Activated T-helper 2 cell treated with anti-CD3 and anti-CD28 coated beads, Interferon-gamma antibody, Interleukin-2, Interleukin-4, amounts not matched to agents 10 μg/mL and 5 μg/mL and 100 μg/mL, durations not matched to agents 14 hours and 24 hours and 36 hours (primary cell): ENCODE measurements around the gene SPHK2. TPM values are rescaled to one million over a fixed set of nuclear protein-coding genes. Genes with fewer than 3 reads are reported as not detected.

ENCODE experiments used
- DNase-seq: peaks from one replicate; pipeline ENCODE4 v3.0.0; 2021; ENCODE audit warnings: low spot score
- H3K27ac Mint-ChIP-seq: one replicate; pipeline ENCODE4 v1.8.0; 2021; ENCODE audit warnings: mixed read lengths
- H3K27me3 Mint-ChIP-seq: one replicate; pipeline ENCODE4 v1.8.0; 2021; ENCODE audit warnings: low read depth, mixed read lengths
- H3K36me3 Mint-ChIP-seq: one replicate; pipeline ENCODE4 v1.8.0; 2021; ENCODE audit warnings: low read depth, mixed read lengths
- H3K4me1 Mint-ChIP-seq: one replicate; pipeline ENCODE4 v1.8.0; 2021; ENCODE audit warnings: low read depth, mixed read lengths
- H3K4me3 Mint-ChIP-seq: one replicate; pipeline ENCODE4 v1.8.0; 2021; ENCODE audit warnings: low read depth, mild to moderate bottlenecking, moderate library complexity, mixed read lengths
- H3K9me3 Mint-ChIP-seq: one replicate; pipeline ENCODE4 v1.8.0; 2021; ENCODE audit warnings: mixed read lengths
- intact Hi-C: fragments of 100-400 bp; cut with micrococcal nuclease; formaldehyde crosslinking; loops from one replicate; pipeline ENCODE4 v1.15.1; 2023
- total RNA-seq: library from RNA; stranded (reverse); gene quantifications from 2 replicates; pipeline ENCODE4 v1.2.3, GENCODE V29; 2022

SPHK2 gene
- total RNA-seq, 1 donor from 2014 or later: 34.3 TPM

GRCh38 chr19:48619692-48620585 is 633 bp downstream of the SPHK2 start:
- no peak for DNase-seq

DNA sequence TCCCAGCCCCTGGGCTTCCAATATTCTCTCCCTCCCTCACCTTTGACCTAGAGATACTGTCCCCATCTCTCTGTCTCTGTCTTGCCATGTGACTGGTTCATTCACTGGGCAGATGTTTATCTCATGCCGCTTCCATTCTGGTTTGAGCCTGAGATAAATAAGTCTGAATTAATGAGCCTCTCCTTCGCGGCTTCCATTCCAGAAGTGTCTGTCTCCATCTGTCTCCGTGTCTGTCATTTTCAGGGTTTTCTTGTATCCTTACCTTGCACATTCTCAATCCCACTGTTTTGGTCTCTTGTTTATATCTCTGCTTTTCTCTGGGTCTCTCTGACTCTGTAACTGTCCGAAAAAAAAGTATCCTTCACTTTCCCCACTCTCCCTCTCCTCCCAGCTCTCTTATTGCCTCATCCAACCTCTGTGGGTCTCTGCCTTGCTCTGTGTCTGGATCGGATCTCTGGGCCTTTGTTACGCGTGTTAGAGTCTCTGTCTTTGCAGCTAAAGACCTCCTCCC is 4.3 kb downstream of the SPHK2 start:
- intact Hi-C loops: loop anchor here (1.0 kb wide), 1 partner anchor 11 kb away; no protein-coding TSS in a partner anchor
- no peak for DNase-seq
- Mint-ChIP-seq H3K36me3 (peaks cover 29% of the 10 kb centered on the region), H3K27ac (peak overlapping the region; percentile 97), H3K27me3 (no peaks in the 10 kb centered on the region), H3K9me3 (no peaks in the 10 kb centered on the region), H3K4me1 (peaks cover 37% of the 10 kb centered on the region), H3K4me3 (peak overlapping the region; percentile 84)

More at GRCh38 chr19:48619692-48620585, 633 bp downstream of the SPHK2 start:
- Mint-ChIP-seq H3K27ac (peak overlapping the region; percentile 99), H3K4me3 (peak overlapping the region; percentile 95), H3K4me1 (peaks cover 38% of the 10 kb centered on the region), H3K27me3 (no peaks in the 10 kb centered on the region), H3K9me3 (no peaks in the 10 kb centered on the region), H3K36me3 (peaks cover 61% of the 10 kb centered on the region)
- intact Hi-C loops: loop anchor here (1.0 kb wide), 1 partner anchor 17 kb away; the partner anchor contains the start of gene DBP

- Mint-ChIP-seq H3K4me1 (peaks cover 36% of the 10 kb centered on the region), H3K27me3 (no peaks in the 10 kb centered on the region)
Observed at GRCh38 chr19:48624067-48624594, 4.8 kb downstream of the SPHK2 start.

GRCh38 chr19:48624791-48625723 is 5.8 kb downstream of the SPHK2 start:
- intact Hi-C loops: loop anchor here (1.0 kb wide), 1 partner anchor 9 kb away; no protein-coding TSS in a partner anchor
- Mint-ChIP-seq H3K27ac (peak overlapping the region; percentile 97), H3K9me3 (no peaks in the 10 kb centered on the region), H3K36me3 (peaks cover 29% of the 10 kb centered on the region), H3K4me1 (peaks cover 31% of the 10 kb centered on the region), H3K4me3 (peak overlapping the region; percentile 84), H3K27me3 (no peaks in the 10 kb centered on the region)
- no peak for DNase-seq

More at GRCh38 chr19:48624067-48624594, 4.8 kb downstream of the SPHK2 start:
- H3K4me3 Mint-ChIP-seq: peak overlapping the region; percentile 84
- DNase-seq: peak; percentile 96
- intact Hi-C loops: loop anchor here (1.0 kb wide), 1 partner anchor 10 kb away; no protein-coding TSS in a partner anchor
- H3K9me3 Mint-ChIP-seq: no peaks in the 10 kb centered on the region
- H3K36me3 Mint-ChIP-seq: peaks cover 25% of the 10 kb centered on the region
- H3K27ac Mint-ChIP-seq: peak overlapping the region; percentile 97

DNA sequence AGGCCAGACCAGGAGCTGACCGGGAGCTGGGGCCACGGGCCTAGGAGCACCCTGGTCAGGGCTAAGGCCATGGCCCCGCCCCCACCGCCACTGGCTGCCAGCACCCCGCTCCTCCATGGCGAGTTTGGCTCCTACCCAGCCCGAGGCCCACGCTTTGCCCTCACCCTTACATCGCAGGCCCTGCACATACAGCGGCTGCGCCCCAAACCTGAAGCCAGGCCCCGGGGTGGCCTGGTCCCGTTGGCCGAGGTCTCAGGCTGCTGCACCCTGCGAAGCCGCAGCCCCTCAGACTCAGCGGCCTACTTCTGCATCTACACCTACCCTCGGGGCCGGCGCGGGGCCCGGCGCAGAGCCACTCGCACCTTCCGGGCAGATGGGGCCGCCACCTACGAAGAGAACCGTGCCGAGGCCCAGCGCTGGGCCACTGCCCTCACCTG is 6.6 kb downstream of the SPHK2 start:
- Mint-ChIP-seq H3K4me1 (peaks cover 30% of the 10 kb centered on the region), H3K4me3 (no peak overlapping the region), H3K9me3 (no peaks in the 10 kb centered on the region), H3K36me3 (peaks cover 37% of the 10 kb centered on the region), H3K27ac (no peak overlapping the region), H3K27me3 (no peaks in the 10 kb centered on the region)
- DNase-seq: no peak
- intact Hi-C loops: no loop called here

DNA sequence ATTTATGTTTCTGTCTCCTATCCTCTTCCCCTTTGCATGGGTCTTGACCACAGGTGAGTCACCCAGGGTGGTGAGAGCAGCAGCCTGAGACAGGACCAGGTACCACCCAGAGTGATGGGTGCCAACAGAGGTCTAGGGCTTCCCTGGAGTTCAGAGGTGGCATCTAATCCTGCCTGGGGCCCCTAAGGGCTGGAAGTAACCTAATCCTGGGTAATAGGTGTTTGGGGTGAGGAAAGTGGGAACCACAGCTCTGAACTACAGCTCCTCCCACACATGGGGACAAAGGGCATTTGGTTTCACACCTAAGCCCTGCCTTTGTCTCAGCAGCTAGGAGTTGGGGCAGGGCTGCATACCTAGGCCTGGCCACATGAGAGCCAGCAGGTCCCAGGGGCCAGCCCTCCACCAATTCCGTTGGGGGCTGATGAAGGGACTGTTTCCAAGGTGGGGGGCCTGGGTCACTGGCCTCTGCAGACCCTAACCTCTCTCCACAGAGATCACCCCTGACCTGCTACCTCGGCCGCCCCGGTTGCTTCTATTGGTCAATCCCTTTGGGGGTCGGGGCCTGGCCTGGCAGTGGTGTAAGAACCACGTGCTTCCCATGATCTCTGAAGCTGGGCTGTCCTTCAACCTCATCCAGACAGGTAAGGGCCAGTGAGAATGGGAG is 8.0 kb downstream of the SPHK2 start:
- Mint-ChIP-seq H3K36me3 (peaks cover 30% of the 10 kb centered on the region), H3K9me3 (no peaks in the 10 kb centered on the region), H3K4me3 (no peak overlapping the region), H3K27me3 (no peaks in the 10 kb centered on the region), H3K4me1 (peaks cover 23% of the 10 kb centered on the region), H3K27ac (no peak overlapping the region)
- DNase-seq: no peak
- intact Hi-C loops: no loop called here

DNA sequence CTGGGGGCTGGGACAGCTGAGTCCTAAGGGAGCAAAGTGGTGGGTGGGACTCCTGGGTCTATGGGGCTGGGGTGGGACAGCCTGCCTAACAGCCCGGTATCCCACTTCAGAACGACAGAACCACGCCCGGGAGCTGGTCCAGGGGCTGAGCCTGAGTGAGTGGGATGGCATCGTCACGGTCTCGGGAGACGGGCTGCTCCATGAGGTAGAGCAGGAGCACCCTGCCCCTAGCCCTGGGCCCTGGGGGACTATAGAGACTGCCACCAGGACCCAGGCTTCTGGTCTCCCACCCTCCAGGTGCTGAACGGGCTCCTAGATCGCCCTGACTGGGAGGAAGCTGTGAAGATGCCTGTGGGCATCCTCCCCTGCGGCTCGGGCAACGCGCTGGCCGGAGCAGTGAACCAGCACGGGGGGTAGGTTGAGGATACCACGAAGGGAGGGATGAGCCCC is 8.6 kb downstream of the SPHK2 start:
- intact Hi-C loops: no loop called here
- no peak for DNase-seq
- Mint-ChIP-seq H3K4me1 (peaks cover 25% of the 10 kb centered on the region), H3K36me3 (peaks cover 28% of the 10 kb centered on the region), H3K9me3 (no peaks in the 10 kb centered on the region), H3K27ac (no peak overlapping the region), H3K4me3 (no peak overlapping the region), H3K27me3 (no peaks in the 10 kb centered on the region)

- no peak for DNase-seq
- intact Hi-C loops: no loop called here
- no peak overlapping the region for H3K27ac Mint-ChIP-seq
- no peaks in the 10 kb centered on the region for H3K9me3 Mint-ChIP-seq
- peaks cover 22% of the 10 kb centered on the region for H3K36me3 Mint-ChIP-seq
- no peak overlapping the region for H3K4me3 Mint-ChIP-seq
- H3K4me1 Mint-ChIP-seq: peaks cover 25% of the 10 kb centered on the region
- no peaks in the 10 kb centered on the region for H3K27me3 Mint-ChIP-seq
Observed at GRCh38 chr19:48628486-48629296, 9.4 kb downstream of the SPHK2 start.

GRCh38 chr19:48629297-48629598 is 9.9 kb downstream of the SPHK2 start:
- H3K27ac Mint-ChIP-seq: no peak overlapping the region
- H3K27me3 Mint-ChIP-seq: no peaks in the 10 kb centered on the region
- intact Hi-C loops: no loop called here
- no peak overlapping the region for H3K4me3 Mint-ChIP-seq
- H3K4me1 Mint-ChIP-seq: peaks cover 27% of the 10 kb centered on the region
- no peaks in the 10 kb centered on the region for H3K9me3 Mint-ChIP-seq
- DNase-seq: no peak
- H3K36me3 Mint-ChIP-seq: peaks cover 17% of the 10 kb centered on the region

DNA sequence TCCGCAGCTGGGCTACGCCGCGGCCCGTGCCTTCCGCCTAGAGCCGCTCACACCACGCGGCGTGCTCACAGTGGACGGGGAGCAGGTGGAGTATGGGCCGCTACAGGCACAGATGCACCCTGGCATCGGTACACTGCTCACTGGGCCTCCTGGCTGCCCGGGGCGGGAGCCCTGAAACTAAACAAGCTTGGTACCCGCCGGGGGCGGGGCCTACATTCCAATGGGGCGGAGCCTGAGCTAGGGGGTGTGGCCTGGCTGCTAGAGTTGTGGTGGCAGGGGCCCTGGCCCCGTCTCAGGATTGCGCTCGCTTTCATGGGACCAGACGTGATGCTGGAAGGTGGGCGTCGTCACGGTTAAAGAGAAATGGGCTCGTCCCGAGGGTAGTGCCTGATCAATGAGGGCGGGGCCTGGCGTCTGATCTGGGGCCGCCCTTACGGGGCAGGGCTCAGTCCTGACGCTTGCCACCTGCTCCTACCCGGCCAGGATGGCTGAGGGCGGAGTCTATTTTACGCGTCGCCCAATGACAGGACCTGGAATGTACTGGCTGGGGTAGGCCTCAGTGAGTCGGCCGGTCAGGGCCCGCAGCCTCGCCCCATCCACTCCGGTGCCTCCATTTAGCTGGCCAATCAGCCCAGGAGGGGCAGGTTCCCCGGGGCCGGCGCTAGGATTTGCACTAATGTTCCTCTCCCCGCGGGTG is 10.4 kb downstream of the SPHK2 start:
- no peaks in the 10 kb centered on the region for H3K27me3 Mint-ChIP-seq
- no peak overlapping the region for H3K4me3 Mint-ChIP-seq
- H3K4me1 Mint-ChIP-seq: peaks cover 27% of the 10 kb centered on the region
- no peak overlapping the region for H3K27ac Mint-ChIP-seq
- DNase-seq: no peak
- intact Hi-C loops: loop anchor here (10.0 kb wide), 1 partner anchor 305 kb away; the partner anchor contains the start of gene EMP3
- H3K9me3 Mint-ChIP-seq: no peaks in the 10 kb centered on the region
- peaks cover 16% of the 10 kb centered on the region for H3K36me3 Mint-ChIP-seq
